ENCODE results near the gene TCF12.
"Not testable (repeated sequence)": the region's sequence is repeated elsewhere in the genome, so short reads cannot be mapped to it uniquely, and the experiment has no call there.

Gene TCF12

GRCh38 chr15:57085267-57085666 lies 166.8 kb downstream of the TCF12 start:
- H3K4me1 Mint-ChIP-seq (ENCODE audit: low read depth) = peaks cover 7% of the 10 kb centered on the region
- no peaks in the 10 kb centered on the region for H3K36me3 Mint-ChIP-seq (ENCODE audit: low read depth)
- no peaks in the 10 kb centered on the region for H3K9me3 Mint-ChIP-seq
- no peak for DNase-seq (ENCODE audit: low spot score)
- no peak overlapping the region for H3K27ac Mint-ChIP-seq
- H3K4me3 Mint-ChIP-seq = no peak overlapping the region
- no peaks in the 10 kb centered on the region for H3K27me3 Mint-ChIP-seq (ENCODE audit: low read depth)

- H3K27me3 Mint-ChIP-seq (ENCODE audit: low read depth) = no peaks in the 10 kb centered on the region
- no peak for DNase-seq (ENCODE audit: low spot score)
- no peak overlapping the region for H3K27ac Mint-ChIP-seq
- H3K9me3 Mint-ChIP-seq = no peaks in the 10 kb centered on the region
- H3K36me3 Mint-ChIP-seq (ENCODE audit: low read depth) = no peaks in the 10 kb centered on the region
- no peak overlapping the region for H3K4me3 Mint-ChIP-seq
- peaks cover 5% of the 10 kb centered on the region for H3K4me1 Mint-ChIP-seq (ENCODE audit: low read depth)
Observed at GRCh38 chr15:57086857-57087427, 168.5 kb downstream of the TCF12 start.

- H3K9me3 Mint-ChIP-seq = no peaks in the 10 kb centered on the region
- peaks cover 10% of the 10 kb centered on the region for H3K4me1 Mint-ChIP-seq (ENCODE audit: low read depth)
- peaks cover 11% of the 10 kb centered on the region for H3K36me3 Mint-ChIP-seq (ENCODE audit: low read depth)
- H3K27me3 Mint-ChIP-seq (ENCODE audit: low read depth) = no peaks in the 10 kb centered on the region
- DNase-seq (ENCODE audit: low spot score) = no peak
- H3K4me3 Mint-ChIP-seq = no peak overlapping the region
- no peak overlapping the region for H3K27ac Mint-ChIP-seq
Observed at GRCh38 chr15:57089815-57090495, 171.5 kb downstream of the TCF12 start.

GRCh38 chr15:57090496-57090859 lies 172.0 kb downstream of the TCF12 start:
- H3K27ac Mint-ChIP-seq = no peak overlapping the region
- no peak overlapping the region for H3K4me3 Mint-ChIP-seq
- H3K36me3 Mint-ChIP-seq (ENCODE audit: low read depth) = peaks cover 15% of the 10 kb centered on the region
- H3K4me1 Mint-ChIP-seq (ENCODE audit: low read depth) = peaks cover 10% of the 10 kb centered on the region
- DNase-seq (ENCODE audit: low spot score) = no peak
- no peaks in the 10 kb centered on the region for H3K27me3 Mint-ChIP-seq (ENCODE audit: low read depth)
- H3K9me3 Mint-ChIP-seq = no peaks in the 10 kb centered on the region

GRCh38 chr15:57091636-57092035 lies 173.2 kb downstream of the TCF12 start:
- no peak overlapping the region for H3K27ac Mint-ChIP-seq

GRCh38 chr15:57092252-57092651 lies 173.8 kb downstream of the TCF12 start:
- Mint-ChIP-seq H3K36me3 (ENCODE audit: low read depth) (peaks cover 16% of the 10 kb centered on the region), H3K27ac (no peak overlapping the region), H3K4me1 (ENCODE audit: low read depth) (peaks cover 10% of the 10 kb centered on the region), H3K9me3 (no peaks in the 10 kb centered on the region), H3K27me3 (ENCODE audit: low read depth) (no peaks in the 10 kb centered on the region), H3K4me3 (no peak overlapping the region)
- DNase-seq (ENCODE audit: low spot score) = no peak

More at GRCh38 chr15:57091636-57092035, 173.2 kb downstream of the TCF12 start:
- H3K36me3 Mint-ChIP-seq (ENCODE audit: low read depth) = peaks cover 16% of the 10 kb centered on the region
- DNase-seq (ENCODE audit: low spot score) = no peak
- peaks cover 10% of the 10 kb centered on the region for H3K4me1 Mint-ChIP-seq (ENCODE audit: low read depth)
- no peaks in the 10 kb centered on the region for H3K9me3 Mint-ChIP-seq
- no peaks in the 10 kb centered on the region for H3K27me3 Mint-ChIP-seq (ENCODE audit: low read depth)
- no peak overlapping the region for H3K4me3 Mint-ChIP-seq

GRCh38 chr15:57094321-57095257 lies 176.1 kb downstream of the TCF12 start:
- H3K4me1 Mint-ChIP-seq (ENCODE audit: low read depth) = peaks cover 10% of the 10 kb centered on the region
- no peak for DNase-seq (ENCODE audit: low spot score)
- no peaks in the 10 kb centered on the region for H3K9me3 Mint-ChIP-seq
- no peak overlapping the region for H3K27ac Mint-ChIP-seq
- H3K36me3 Mint-ChIP-seq (ENCODE audit: low read depth) = peaks cover 18% of the 10 kb centered on the region
- H3K27me3 Mint-ChIP-seq (ENCODE audit: low read depth) = no peaks in the 10 kb centered on the region
- H3K4me3 Mint-ChIP-seq = no peak overlapping the region

- no peak for DNase-seq (ENCODE audit: low spot score)
- Mint-ChIP-seq H3K4me1 (ENCODE audit: low read depth) (peaks cover 10% of the 10 kb centered on the region), H3K27me3 (ENCODE audit: low read depth) (no peaks in the 10 kb centered on the region), H3K4me3 (no peak overlapping the region), H3K36me3 (ENCODE audit: low read depth) (peaks cover 22% of the 10 kb centered on the region), H3K9me3 (no peaks in the 10 kb centered on the region), H3K27ac (no peak overlapping the region)
Observed at GRCh38 chr15:57095896-57096295, 177.5 kb downstream of the TCF12 start.

GRCh38 chr15:57097246-57097645 lies 178.8 kb downstream of the TCF12 start:
- Mint-ChIP-seq H3K4me1 (ENCODE audit: low read depth) (peaks cover 4% of the 10 kb centered on the region), H3K9me3 (no peaks in the 10 kb centered on the region), H3K27ac (no peak overlapping the region), H3K36me3 (ENCODE audit: low read depth) (peaks cover 22% of the 10 kb centered on the region), H3K27me3 (ENCODE audit: low read depth) (no peaks in the 10 kb centered on the region), H3K4me3 (no peak overlapping the region)
- no peak for DNase-seq (ENCODE audit: low spot score)

- H3K4me1 Mint-ChIP-seq (ENCODE audit: low read depth); H3K4me3 Mint-ChIP-seq; H3K27me3 Mint-ChIP-seq (ENCODE audit: low read depth); H3K9me3 Mint-ChIP-seq; DNase-seq (ENCODE audit: low spot score); H3K27ac Mint-ChIP-seq: not testable (repeated sequence)
- H3K36me3 Mint-ChIP-seq (ENCODE audit: low read depth) = peaks cover 15% of the 10 kb centered on the region
Observed at GRCh38 chr15:57097919-57098543, 179.6 kb downstream of the TCF12 start.

GRCh38 chr15:57098896-57099295 lies 180.5 kb downstream of the TCF12 start:
- peaks cover 13% of the 10 kb centered on the region for H3K36me3 Mint-ChIP-seq (ENCODE audit: low read depth)
- H3K27ac Mint-ChIP-seq = no peak overlapping the region
- H3K4me3 Mint-ChIP-seq = no peak overlapping the region
- no peaks in the 10 kb centered on the region for H3K9me3 Mint-ChIP-seq
- H3K4me1 Mint-ChIP-seq (ENCODE audit: low read depth) = peaks cover 2% of the 10 kb centered on the region
- DNase-seq (ENCODE audit: low spot score) = no peak
- H3K27me3 Mint-ChIP-seq (ENCODE audit: low read depth) = no peaks in the 10 kb centered on the region

GRCh38 chr15:57100136-57100539 lies 181.7 kb downstream of the TCF12 start:
- no peak overlapping the region for H3K27ac Mint-ChIP-seq

GRCh38 chr15:57102858-57103257 lies 184.4 kb downstream of the TCF12 start:
- Mint-ChIP-seq H3K4me3 (no peak overlapping the region), H3K36me3 (ENCODE audit: low read depth) (peaks cover 10% of the 10 kb centered on the region), H3K27me3 (ENCODE audit: low read depth) (no peaks in the 10 kb centered on the region), H3K4me1 (ENCODE audit: low read depth) (no peaks in the 10 kb centered on the region), H3K9me3 (peaks cover 3% of the 10 kb centered on the region), H3K27ac (no peak overlapping the region)
- DNase-seq (ENCODE audit: low spot score) = no peak

More at GRCh38 chr15:57100136-57100539, 181.7 kb downstream of the TCF12 start:
- H3K36me3 Mint-ChIP-seq (ENCODE audit: low read depth) = peaks cover 10% of the 10 kb centered on the region
- H3K4me3 Mint-ChIP-seq = no peak overlapping the region
- H3K27me3 Mint-ChIP-seq (ENCODE audit: low read depth) = no peaks in the 10 kb centered on the region
- no peaks in the 10 kb centered on the region for H3K9me3 Mint-ChIP-seq
- DNase-seq (ENCODE audit: low spot score) = no peak
- H3K4me1 Mint-ChIP-seq (ENCODE audit: low read depth) = no peaks in the 10 kb centered on the region

- no peak for DNase-seq (ENCODE audit: low spot score)
- H3K4me3 Mint-ChIP-seq = no peak overlapping the region
- no peak overlapping the region for H3K27ac Mint-ChIP-seq
- peaks cover 4% of the 10 kb centered on the region for H3K4me1 Mint-ChIP-seq (ENCODE audit: low read depth)
- H3K36me3 Mint-ChIP-seq (ENCODE audit: low read depth) = peaks cover 5% of the 10 kb centered on the region
- H3K27me3 Mint-ChIP-seq (ENCODE audit: low read depth) = no peaks in the 10 kb centered on the region
- peaks cover 3% of the 10 kb centered on the region for H3K9me3 Mint-ChIP-seq
Observed at GRCh38 chr15:57108296-57108695, 189.9 kb downstream of the TCF12 start.

Measured in T-helper 2 cell treated with Interferon-gamma antibody and Interleukin-4, amounts not matched to agents 5 μg/mL and 100 μg/mL, for 36 hours (primary cell).